ENCODE measurements around the gene FBXO46.

The FBXO46 gene

DNA sequence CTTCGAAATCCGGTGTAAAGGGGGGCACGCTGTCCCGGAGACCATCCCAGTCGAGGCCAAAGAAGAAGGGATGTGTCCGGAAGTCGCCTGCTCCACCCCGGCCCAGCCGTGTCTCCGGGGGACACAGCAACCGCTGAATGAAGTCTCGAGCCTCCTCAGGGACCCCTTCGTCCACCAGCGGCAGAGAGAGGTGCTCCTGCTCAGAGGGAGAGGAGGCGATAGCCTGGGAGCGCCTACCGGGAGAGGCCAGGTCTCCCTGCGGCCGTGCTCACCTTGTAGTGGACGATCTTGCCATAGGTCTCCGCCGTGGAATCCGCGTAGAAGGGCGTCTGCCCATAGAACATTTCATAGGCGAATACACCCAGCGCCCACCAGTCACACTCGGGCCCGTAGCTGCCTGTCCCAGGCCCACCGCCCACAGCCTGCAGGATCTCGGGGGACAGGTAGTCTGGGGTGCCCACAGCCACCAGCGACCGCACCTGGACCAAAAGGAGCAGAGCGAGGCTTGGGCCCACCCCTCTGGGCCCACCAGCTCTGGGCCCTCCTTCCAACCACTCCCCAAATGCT lies 46.8 kb upstream of the FBXO46 start:
- Histone ChIP-seq H2BK120ac (ENCODE audit: insufficient read depth, low read length, poor library complexity) (no peak overlapping the region), H2BK12ac (ENCODE audit: low read length) (no peak overlapping the region), H3K4me3 (ENCODE audit: low read depth, low read length) (no peak overlapping the region), H4K12ac (ENCODE audit: low read depth, low read length) (no peak overlapping the region), H3K23ac (ENCODE audit: low read length) (no peak overlapping the region), H3K79me2 (ENCODE audit: control insufficient read depth, insufficient read depth, low read length, poor library complexity) (no peaks in the 10 kb centered on the region), H4K8ac (ENCODE audit: low read depth, low read length) (no peak overlapping the region), H3K4me2 (ENCODE audit: low read length) (no peak overlapping the region), H3K4ac (ENCODE audit: low read depth, low read length) (no peak overlapping the region), H3K4me1 (ENCODE audit: control insufficient read depth in 1 of 2, insufficient read depth in 2 of 2, low read length in 2 of 2) (peaks cover 14 to 19% of the 10 kb centered on the region in 2 experiments), H3K9me3 (ENCODE audit: insufficient read depth, low read depth, low read length) (no peaks in the 10 kb centered on the region), H3K27me3 (ENCODE audit: insufficient read depth, low read length) (no peaks in the 10 kb centered on the region), H3K18ac (ENCODE audit: low read length) (no peak overlapping the region), H4K91ac (ENCODE audit: low read depth, low read length) (no peak overlapping the region), H3K14ac (ENCODE audit: low read length) (no peak overlapping the region), H3K36me3 (ENCODE audit: control insufficient read depth in 1 of 2, insufficient read depth in 2 of 2, low read length in 2 of 2) (peaks cover 26 to 27% of the 10 kb centered on the region in 2 experiments), H2AFZ (ENCODE audit: insufficient read depth, low read length, poor library complexity) (no peak overlapping the region), H2AK5ac (ENCODE audit: low read length) (no peak overlapping the region), H3K79me1 (ENCODE audit: low read length) (peaks cover 2% of the 10 kb centered on the region), H2BK5ac (ENCODE audit: low read depth, low read length, poor library complexity) (no peak overlapping the region), H3K27ac (ENCODE audit: low read depth, low read length) (no peak overlapping the region), H3K9ac (ENCODE audit: low read length) (no peak overlapping the region)
- no CpG with 5 or more reads among the region's 34 CpGs for WGBS (ENCODE audit: extremely low coverage, insufficient coverage, insufficient read length)
- no peak for DNase-seq

DNA sequence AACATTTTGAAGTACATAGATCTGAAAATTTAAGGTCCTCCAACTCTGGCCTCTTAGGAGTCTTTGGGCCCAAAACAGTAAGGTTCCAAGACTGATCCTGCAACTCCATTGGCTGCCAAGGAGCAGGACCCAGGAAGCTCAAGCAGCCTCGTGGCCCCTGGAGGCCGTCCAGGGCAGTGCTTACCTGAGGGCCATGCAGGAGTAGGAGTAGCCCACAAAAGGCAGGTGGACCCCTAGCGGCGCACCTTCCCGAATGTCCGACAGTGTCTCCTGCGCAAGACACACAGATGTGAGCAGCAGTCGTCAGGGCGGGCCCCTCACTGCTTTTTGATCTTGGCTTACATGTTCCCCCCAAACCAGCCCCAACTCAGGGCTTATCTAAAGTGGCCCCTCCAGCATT lies 44.1 kb upstream of the FBXO46 start:
- H2BK120ac ChIP-seq (ENCODE audit: insufficient read depth, low read length, poor library complexity) = no peak overlapping the region
- H3K4me3 ChIP-seq (ENCODE audit: low read depth, low read length) = no peak overlapping the region
- H4K12ac ChIP-seq (ENCODE audit: low read depth, low read length) = no peak overlapping the region
- peaks cover 5% of the 10 kb centered on the region for H3K79me1 ChIP-seq (ENCODE audit: low read length)
- H3K79me2 ChIP-seq (ENCODE audit: control insufficient read depth, insufficient read depth, low read length, poor library complexity) = peaks cover 2% of the 10 kb centered on the region
- H4K91ac ChIP-seq (ENCODE audit: low read depth, low read length) = no peak overlapping the region
- H3K23ac ChIP-seq (ENCODE audit: low read length) = no peak overlapping the region
- H3K4ac ChIP-seq (ENCODE audit: low read depth, low read length) = no peak overlapping the region
- H3K9me3 ChIP-seq (ENCODE audit: insufficient read depth, low read depth, low read length) = no peaks in the 10 kb centered on the region
- DNase-seq = peak; percentile 63 to 77
- no peak overlapping the region for H3K9ac ChIP-seq (ENCODE audit: low read length)
- no peak overlapping the region for H2BK5ac ChIP-seq (ENCODE audit: low read depth, low read length, poor library complexity)
- no peak overlapping the region for H2BK12ac ChIP-seq (ENCODE audit: low read length)
- no CpG with 5 or more reads among the region's 9 CpGs for WGBS (ENCODE audit: extremely low coverage, insufficient coverage, insufficient read length)
- no peak overlapping the region for H2AFZ ChIP-seq (ENCODE audit: insufficient read depth, low read length, poor library complexity)
- no peak overlapping the region for H3K27ac ChIP-seq (ENCODE audit: low read depth, low read length)
- no peak overlapping the region for H3K18ac ChIP-seq (ENCODE audit: low read length)
- H2AK5ac ChIP-seq (ENCODE audit: low read length) = no peak overlapping the region
- H3K36me3 ChIP-seq (ENCODE audit: control insufficient read depth in 1 of 2, insufficient read depth in 2 of 2, low read length in 2 of 2) = peaks cover 36 to 37% of the 10 kb centered on the region in 2 experiments
- H3K4me2 ChIP-seq (ENCODE audit: low read length) = no peak overlapping the region
- H3K4me1 ChIP-seq (ENCODE audit: control insufficient read depth in 1 of 2, insufficient read depth in 2 of 2, low read length in 2 of 2) = peaks cover 1 to 11% of the 10 kb centered on the region in 2 experiments
- no peak overlapping the region for H3K14ac ChIP-seq (ENCODE audit: low read length)
- no peak overlapping the region for H4K8ac ChIP-seq (ENCODE audit: low read depth, low read length)
- no peaks in the 10 kb centered on the region for H3K27me3 ChIP-seq (ENCODE audit: insufficient read depth, low read length)

DNA sequence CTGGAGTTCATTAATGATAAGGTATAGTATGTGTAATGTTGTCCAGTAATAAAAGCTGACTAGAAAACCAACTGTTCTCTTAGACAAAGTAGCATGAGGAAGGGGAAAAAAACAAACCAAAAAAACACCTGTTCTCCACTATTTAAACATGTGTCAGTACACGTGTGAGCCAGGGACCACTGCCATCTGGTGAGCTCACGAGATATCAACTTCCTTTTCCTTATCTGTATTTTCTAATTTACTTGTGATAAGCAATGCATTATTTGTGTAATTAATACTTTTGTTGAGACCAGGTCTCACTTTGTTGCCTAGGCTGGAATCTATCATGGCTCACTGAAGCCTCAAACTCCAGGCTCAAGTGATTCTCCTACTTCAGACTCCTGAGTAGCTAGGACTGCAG lies 42.7 kb upstream of the FBXO46 start:
- Histone ChIP-seq H3K4ac (ENCODE audit: low read depth, low read length) (no peak overlapping the region), H3K79me1 (ENCODE audit: low read length) (peaks cover 15% of the 10 kb centered on the region), H3K9me3 (ENCODE audit: insufficient read depth, low read depth, low read length) (no peaks in the 10 kb centered on the region), H2AFZ (ENCODE audit: insufficient read depth, low read length, poor library complexity) (no peak overlapping the region), H2BK5ac (ENCODE audit: low read depth, low read length, poor library complexity) (no peak overlapping the region), H3K14ac (ENCODE audit: low read length) (no peak overlapping the region), H4K91ac (ENCODE audit: low read depth, low read length) (no peak overlapping the region), H3K27ac (ENCODE audit: low read depth, low read length) (no peak overlapping the region), H3K18ac (ENCODE audit: low read length) (no peak overlapping the region), H3K23ac (ENCODE audit: low read length) (no peak overlapping the region), H2BK12ac (ENCODE audit: low read length) (no peak overlapping the region), H3K79me2 (ENCODE audit: control insufficient read depth, insufficient read depth, low read length, poor library complexity) (peaks cover 7% of the 10 kb centered on the region), H3K4me3 (ENCODE audit: low read depth, low read length) (no peak overlapping the region), H2BK120ac (ENCODE audit: insufficient read depth, low read length, poor library complexity) (no peak overlapping the region), H3K36me3 (ENCODE audit: control insufficient read depth in 1 of 2, insufficient read depth in 2 of 2, low read length in 2 of 2) (peaks cover 35 to 36% of the 10 kb centered on the region in 2 experiments), H3K9ac (ENCODE audit: low read length) (no peak overlapping the region), H3K27me3 (ENCODE audit: insufficient read depth, low read length) (no peaks in the 10 kb centered on the region), H4K12ac (ENCODE audit: low read depth, low read length) (no peak overlapping the region), H3K4me2 (ENCODE audit: low read length) (no peak overlapping the region), H3K4me1 (ENCODE audit: control insufficient read depth in 1 of 2, insufficient read depth in 2 of 2, low read length in 2 of 2) (peaks cover 0 to 5% of the 10 kb centered on the region in 2 experiments), H2AK5ac (ENCODE audit: low read length) (no peak overlapping the region), H4K8ac (ENCODE audit: low read depth, low read length) (no peak overlapping the region)
- no CpG with 5 or more reads among the region's 2 CpGs for WGBS (ENCODE audit: extremely low coverage, insufficient coverage, insufficient read length)
- DNase-seq = no peak

DNA sequence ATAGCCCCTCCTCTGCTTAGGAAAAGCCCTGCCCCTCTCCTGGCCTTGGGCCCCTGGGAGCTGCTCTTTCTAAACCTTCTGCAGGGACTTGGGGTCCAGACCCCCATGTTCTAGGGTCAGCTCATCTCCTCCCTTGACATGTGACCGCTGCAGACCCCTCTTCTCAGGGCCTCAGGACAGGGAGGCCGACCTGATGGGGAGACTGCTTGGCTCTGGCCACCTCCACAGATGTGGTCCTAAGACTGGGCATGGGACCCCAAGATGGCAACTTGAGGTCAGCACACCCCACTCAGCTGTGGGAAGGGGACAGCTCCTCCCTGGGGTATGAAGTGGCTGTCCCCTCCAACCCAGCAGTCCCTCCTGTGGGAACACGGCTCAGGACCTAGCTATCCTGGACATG lies 42.2 kb upstream of the FBXO46 start:
- Histone ChIP-seq H2BK120ac (ENCODE audit: insufficient read depth, low read length, poor library complexity) (no peak overlapping the region), H3K9ac (ENCODE audit: low read length) (no peak overlapping the region), H3K23ac (ENCODE audit: low read length) (no peak overlapping the region), H3K4me2 (ENCODE audit: low read length) (no peak overlapping the region), H3K27ac (ENCODE audit: low read depth, low read length) (no peak overlapping the region), H3K4me3 (ENCODE audit: low read depth, low read length) (no peak overlapping the region), H4K8ac (ENCODE audit: low read depth, low read length) (no peak overlapping the region), H3K14ac (ENCODE audit: low read length) (no peak overlapping the region), H4K91ac (ENCODE audit: low read depth, low read length) (no peak overlapping the region), H3K27me3 (ENCODE audit: insufficient read depth, low read length) (no peaks in the 10 kb centered on the region), H3K79me1 (ENCODE audit: low read length) (peaks cover 20% of the 10 kb centered on the region), H3K9me3 (ENCODE audit: insufficient read depth, low read depth, low read length) (no peaks in the 10 kb centered on the region), H3K4me1 (ENCODE audit: control insufficient read depth in 1 of 2, insufficient read depth in 2 of 2, low read length in 2 of 2) (peaks cover 0 to 5% of the 10 kb centered on the region in 2 experiments), H2AFZ (ENCODE audit: insufficient read depth, low read length, poor library complexity) (no peak overlapping the region), H3K4ac (ENCODE audit: low read depth, low read length) (no peak overlapping the region), H3K36me3 (ENCODE audit: control insufficient read depth in 1 of 2, insufficient read depth in 2 of 2, low read length in 2 of 2) (peaks cover 30 to 32% of the 10 kb centered on the region in 2 experiments), H2AK5ac (ENCODE audit: low read length) (no peak overlapping the region), H4K12ac (ENCODE audit: low read depth, low read length) (no peak overlapping the region), H2BK12ac (ENCODE audit: low read length) (no peak overlapping the region), H3K79me2 (ENCODE audit: control insufficient read depth, insufficient read depth, low read length, poor library complexity) (peaks cover 10% of the 10 kb centered on the region), H3K18ac (ENCODE audit: low read length) (no peak overlapping the region), H2BK5ac (ENCODE audit: low read depth, low read length, poor library complexity) (no peak overlapping the region)
- WGBS (ENCODE audit: extremely low coverage, insufficient coverage, insufficient read length) = no CpG with 5 or more reads among the region's 3 CpGs
- DNase-seq = no peak

Data from trophoblast cell (in vitro differentiated cells and primary cell).